BLaER1 treated with 17β-estradiol and CSF1 and Interleukin-3, amounts not matched to agents 10 nM and 100 nM (cell line): ENCODE measurements around the gene EPHA8.

ENCODE experiments used
- H3K27ac ChIP-seq, 11 experiments: shearing (Covaris generic); formaldehyde crosslinking; 2 replicates each; pipeline ENCODE4 v1.8.1; 2022
- H3K27me3 ChIP-seq, 11 experiments: shearing (Covaris generic); formaldehyde crosslinking; 2 replicates each; pipeline ENCODE4 v1.8.1; 2022
- H3K36me3 ChIP-seq, 11 experiments: shearing (Covaris generic); formaldehyde crosslinking; 2 replicates each; pipeline ENCODE4 v1.8.1; 2022
- H3K4me1 ChIP-seq, 10 experiments: shearing (Covaris generic); formaldehyde crosslinking; 2 replicates each; pipeline ENCODE4 v1.8.1; 2022
- H3K4me2 ChIP-seq, 11 experiments: shearing (Covaris generic); formaldehyde crosslinking; 2 replicates each; pipeline ENCODE4 v1.8.1; 2022
- H3K4me3 ChIP-seq, 10 experiments: shearing (Covaris generic); formaldehyde crosslinking; 2 replicates each; pipeline ENCODE4 v1.8.1; 2022
- H3K9ac ChIP-seq, 11 experiments: shearing (Covaris generic); formaldehyde crosslinking; 2 replicates each; pipeline ENCODE4 v1.8.1; 2022
- H3K9me3 ChIP-seq, 11 experiments: shearing (Covaris generic); formaldehyde crosslinking; replicated peaks in 1 of 11; 2 replicates each; pipeline ENCODE4 v1.8.1; 2022
- H4K20me1 ChIP-seq, 11 experiments: shearing (Covaris generic); formaldehyde crosslinking; 2 replicates each; pipeline ENCODE4 v1.8.1; 2022
- Cebpa-rat ChIP-seq, 11 experiments: shearing (Covaris generic); IDR thresholded peaks; 2 replicates each; pipeline ENCODE4 v1.8.1; 2022

EPHA8 gene

DNA sequence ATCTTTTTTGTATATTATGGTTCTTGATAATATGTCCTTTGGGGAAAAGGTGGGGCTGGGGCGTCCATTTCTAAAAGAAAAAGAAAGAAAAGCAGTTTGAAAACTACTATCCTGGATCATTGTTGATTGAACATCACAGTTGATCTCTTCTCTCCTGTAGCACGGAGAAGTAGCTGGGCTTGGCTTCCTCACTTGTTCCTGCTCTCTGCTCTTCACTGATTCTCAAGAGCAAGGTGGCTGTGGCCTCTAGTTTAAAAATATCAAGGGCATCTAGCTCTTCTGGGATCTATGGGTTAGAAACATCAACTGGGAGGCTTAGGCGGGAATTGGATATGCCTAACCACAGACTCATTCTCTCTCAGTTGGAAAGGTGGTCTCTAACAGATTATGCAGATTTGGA lies 38.1 kb upstream of the EPHA8 start:
- H3K27me3 ChIP-seq, result no peaks in the 10 kb centered on the region
- no peaks in the 10 kb centered on the region for H3K9me3 ChIP-seq
- no peak overlapping the region for H3K9ac ChIP-seq
- peaks cover 0 to 58% (median 8%) of the 10 kb centered on the region in 11 experiments; a peak in 8 of 22 replicates for H4K20me1 ChIP-seq
- H3K4me1 ChIP-seq, result peaks cover 0 to 16% (median 0%) of the 10 kb centered on the region in 10 experiments; a peak in 5 of 20 replicates
- no peak for TF ChIP-seq Cebpa-rat (IDR thresholded peaks at IDR 0.05)
- peaks cover 72 to 100% (median 90%) of the 10 kb centered on the region in 11 experiments for H3K36me3 ChIP-seq
- no peak overlapping the region for H3K4me3 ChIP-seq
- no peak overlapping the region for H3K27ac ChIP-seq
- H3K4me2 ChIP-seq, result 0 out of 22 replicates have a peak overlapping the region, but pooled peaks of 1 of the 11 experiments have one; percentile 60

DNA sequence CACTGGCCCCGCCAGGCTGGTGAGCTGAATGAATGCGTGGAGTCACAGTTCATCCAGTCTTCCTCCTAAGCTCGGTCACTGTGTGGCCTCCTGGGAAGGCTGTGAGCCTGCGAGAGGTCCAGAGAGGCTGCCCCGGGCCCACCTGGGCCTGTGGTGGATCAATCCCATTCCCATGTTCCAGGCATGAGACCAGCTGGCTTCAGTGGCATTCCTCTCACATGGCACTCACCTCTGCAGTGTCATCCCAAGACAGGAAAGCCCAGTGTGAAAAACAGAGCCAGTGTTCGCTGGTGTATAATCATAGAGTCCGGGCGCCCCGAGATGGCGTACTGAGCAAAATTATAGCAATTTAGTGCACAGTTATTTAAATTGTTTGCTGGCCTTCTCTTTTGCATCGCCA lies 37.6 kb upstream of the EPHA8 start:
- Histone ChIP-seq H3K27me3 (no peaks in the 10 kb centered on the region), H3K36me3 (peaks cover 67 to 100% (median 86%) of the 10 kb centered on the region in 11 experiments), H3K9ac (no peak overlapping the region), H3K9me3 (no peaks in the 10 kb centered on the region), H4K20me1 (peaks cover 0 to 54% (median 7%) of the 10 kb centered on the region in 11 experiments; a peak in 8 of 22 replicates), H3K27ac (no peak overlapping the region), H3K4me3 (no peak overlapping the region), H3K4me1 (peaks cover 0 to 16% (median 0%) of the 10 kb centered on the region in 10 experiments; a peak in 5 of 20 replicates), H3K4me2 (no peak overlapping the region)
- no peak for TF ChIP-seq Cebpa-rat (IDR thresholded peaks at IDR 0.05)

GRCh38 chr1:22526098-22526497 lies 37.2 kb upstream of the EPHA8 start:
- no peak overlapping the region for H3K27ac ChIP-seq
- no peak overlapping the region for H3K9ac ChIP-seq
- H3K4me1 ChIP-seq, result peaks cover 0 to 16% (median 0%) of the 10 kb centered on the region in 10 experiments; a peak in 5 of 20 replicates
- H3K9me3 ChIP-seq, result no peaks in the 10 kb centered on the region
- H4K20me1 ChIP-seq, result peaks cover 0 to 52% (median 3%) of the 10 kb centered on the region in 11 experiments; a peak in 8 of 22 replicates
- no peak for TF ChIP-seq Cebpa-rat (IDR thresholded peaks at IDR 0.05)
- no peak overlapping the region for H3K4me2 ChIP-seq
- H3K27me3 ChIP-seq, result no peaks in the 10 kb centered on the region
- H3K36me3 ChIP-seq, result peaks cover 63 to 100% (median 81%) of the 10 kb centered on the region in 11 experiments
- no peak overlapping the region for H3K4me3 ChIP-seq

DNA sequence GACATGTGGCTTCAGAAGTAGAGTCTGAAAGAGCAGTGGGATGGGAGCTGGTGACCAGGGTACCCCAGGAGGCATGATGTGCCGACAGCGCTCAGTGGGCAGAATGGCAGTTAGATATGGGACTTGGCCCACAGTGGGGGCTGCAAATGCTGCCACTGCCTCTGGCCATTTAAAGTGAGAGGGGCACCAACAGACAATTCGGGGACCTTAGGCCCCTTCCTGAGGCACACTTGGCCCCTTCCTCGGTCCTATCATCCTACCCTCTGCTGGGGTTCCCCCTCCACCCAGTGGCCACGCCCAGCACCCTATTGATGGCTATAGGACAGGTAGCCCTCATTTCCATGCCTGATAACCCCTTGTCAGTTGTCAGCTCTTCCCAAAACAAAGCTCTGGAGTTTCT lies 36.6 kb upstream of the EPHA8 start:
- Histone ChIP-seq H3K27me3 (no peaks in the 10 kb centered on the region), H4K20me1 (peaks cover 0 to 57% (median 0%) of the 10 kb centered on the region in 11 experiments; a peak in 8 of 22 replicates), H3K9me3 (no peaks in the 10 kb centered on the region), H3K4me2 (no peak overlapping the region), H3K27ac (no peak overlapping the region), H3K36me3 (peaks cover 57 to 100% (median 76%) of the 10 kb centered on the region in 11 experiments), H3K4me1 (peaks cover 0 to 16% (median 0%) of the 10 kb centered on the region in 10 experiments; a peak in 5 of 20 replicates), H3K4me3 (no peak overlapping the region), H3K9ac (no peak overlapping the region)
- no peak for TF ChIP-seq Cebpa-rat (IDR thresholded peaks at IDR 0.05)

DNA sequence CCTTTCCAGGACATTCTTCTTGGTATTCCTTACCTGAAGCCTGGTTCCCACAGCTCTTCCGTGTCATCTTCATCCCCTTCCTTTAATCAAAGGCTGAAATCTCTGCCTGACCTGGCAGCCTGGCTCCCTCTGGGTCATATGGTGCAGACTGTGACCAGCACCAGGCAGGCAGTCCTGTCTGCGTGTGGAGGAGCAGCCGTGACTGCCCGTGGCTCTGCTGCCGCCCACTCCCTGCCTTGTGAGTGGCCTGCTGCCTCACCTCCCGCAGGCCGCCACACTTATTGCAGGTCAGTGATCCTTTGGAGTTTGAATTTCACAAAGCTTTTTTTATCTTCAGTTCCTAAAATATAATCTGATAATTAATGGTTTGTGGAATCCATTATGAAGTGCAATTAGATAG lies 36.2 kb upstream of the EPHA8 start:
- no peaks in the 10 kb centered on the region for H3K27me3 ChIP-seq
- H3K27ac ChIP-seq, result no peak overlapping the region
- TF ChIP-seq Cebpa-rat (IDR thresholded peaks at IDR 0.05), result no peak
- no peak overlapping the region for H3K4me3 ChIP-seq
- H3K9ac ChIP-seq, result no peak overlapping the region
- H4K20me1 ChIP-seq, result peaks cover 0 to 62% (median 0%) of the 10 kb centered on the region in 11 experiments; a peak in 7 of 22 replicates
- peaks cover 0 to 16% (median 0%) of the 10 kb centered on the region in 10 experiments; a peak in 5 of 20 replicates for H3K4me1 ChIP-seq
- peaks cover 53 to 100% (median 71%) of the 10 kb centered on the region in 11 experiments for H3K36me3 ChIP-seq
- no peaks in the 10 kb centered on the region for H3K9me3 ChIP-seq
- H3K4me2 ChIP-seq, result no peak overlapping the region

DNA sequence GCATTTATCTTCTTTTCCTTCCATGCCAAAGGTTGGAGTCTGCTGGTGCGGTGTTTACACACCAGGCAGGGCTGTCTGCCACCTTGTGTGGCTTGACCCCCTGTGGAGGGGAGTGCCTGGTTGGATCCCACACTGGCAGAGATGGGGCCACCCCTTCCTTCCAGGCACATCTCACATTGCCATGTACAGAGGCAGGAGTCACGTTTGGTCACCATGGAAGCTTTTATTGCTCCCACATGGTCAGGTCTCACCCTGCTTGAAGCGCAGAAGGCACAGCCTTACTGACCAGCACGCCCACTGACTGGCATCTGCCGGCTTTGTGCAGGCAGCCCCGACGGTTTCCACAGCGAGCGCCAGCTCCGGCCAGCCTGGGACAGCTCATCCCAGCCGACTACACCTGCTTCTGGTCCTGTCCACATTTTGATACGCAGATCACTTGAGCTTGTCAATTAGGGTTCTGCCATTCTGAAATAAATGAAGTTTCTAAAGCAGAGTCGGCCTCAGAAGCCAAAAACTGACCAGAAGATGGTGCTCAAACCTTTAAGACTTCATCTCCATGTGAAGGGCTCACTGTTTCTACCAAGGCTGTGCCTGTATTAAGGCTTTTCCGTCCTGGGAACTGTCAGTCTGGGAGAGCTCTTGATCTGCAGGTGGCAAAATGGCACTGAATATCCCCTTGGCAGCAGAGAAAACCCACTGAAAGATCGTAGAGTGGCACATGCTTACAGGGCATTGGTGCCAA lies 35.6 kb upstream of the EPHA8 start:
- no peak for TF ChIP-seq Cebpa-rat (IDR thresholded peaks at IDR 0.05)
- Histone ChIP-seq H3K36me3 (peaks cover 47 to 98% (median 66%) of the 10 kb centered on the region in 11 experiments), H3K9ac (no peak overlapping the region), H3K27ac (no peak overlapping the region), H3K4me2 (peak overlapping the region in 1 of 11 experiments; percentile 52; a peak in 2 of 22 replicates), H3K27me3 (no peaks in the 10 kb centered on the region), H3K4me3 (no peak overlapping the region), H3K9me3 (no peaks in the 10 kb centered on the region), H3K4me1 (peaks cover 0 to 16% (median 0%) of the 10 kb centered on the region in 10 experiments; a peak in 5 of 20 replicates), H4K20me1 (peaks cover 0 to 63% (median 0%) of the 10 kb centered on the region in 11 experiments; a peak in 7 of 22 replicates)

- Histone ChIP-seq H3K36me3 (peaks cover 47 to 91% (median 61%) of the 10 kb centered on the region in 11 experiments), H3K9me3 (no peaks in the 10 kb centered on the region), H3K4me1 (peaks cover 0 to 16% (median 0%) of the 10 kb centered on the region in 10 experiments; a peak in 5 of 20 replicates), H3K9ac (peak overlapping the region in 1 of 11 experiments; percentile 39; a peak in 2 of 22 replicates), H3K27me3 (no peaks in the 10 kb centered on the region), H3K27ac (no peak overlapping the region), H3K4me3 (no peak overlapping the region), H4K20me1 (peaks cover 0 to 63% (median 0%) of the 10 kb centered on the region in 11 experiments; a peak in 7 of 22 replicates), H3K4me2 (no peak overlapping the region)
- TF ChIP-seq Cebpa-rat (IDR thresholded peaks at IDR 0.05), result no peak
Observed at GRCh38 chr1:22528451-22528850, 34.8 kb upstream of the EPHA8 start.

DNA sequence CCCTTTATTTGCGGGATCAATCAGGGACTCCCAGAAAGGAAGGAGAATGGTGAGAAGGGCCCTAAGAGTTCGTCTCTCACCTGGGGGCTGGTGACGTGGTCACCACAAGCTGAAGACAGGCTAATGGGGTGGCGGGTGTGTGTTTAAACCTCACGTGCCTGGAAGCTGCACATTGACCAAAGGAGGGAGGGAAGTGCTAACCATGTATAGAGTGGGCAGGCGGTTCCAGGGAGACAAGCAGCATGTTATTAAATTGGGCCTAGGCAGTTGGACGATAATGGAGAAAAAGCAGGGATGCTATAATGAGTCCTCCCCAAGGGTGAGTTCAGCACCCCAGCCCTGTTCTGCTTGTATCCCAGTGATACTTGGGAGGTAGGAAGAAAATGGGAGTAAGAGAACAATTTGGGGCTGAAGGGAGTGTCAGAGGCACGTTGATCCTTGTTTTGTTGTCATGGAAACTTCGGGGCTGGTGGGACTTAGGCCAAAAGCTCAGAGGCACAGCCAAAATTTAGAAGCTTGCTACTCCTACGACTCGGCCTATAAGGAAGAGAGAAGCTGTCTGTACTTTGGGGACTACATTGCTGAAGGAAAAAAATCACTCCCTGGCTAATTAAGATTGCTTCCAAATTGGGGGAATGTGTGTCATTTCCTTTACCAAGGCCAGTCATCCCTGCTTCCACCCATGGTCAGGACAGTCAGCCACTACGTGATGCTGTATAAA lies 33.2 kb upstream of the EPHA8 start:
- TF ChIP-seq Cebpa-rat (IDR thresholded peaks at IDR 0.05), result no peak
- Histone ChIP-seq H3K36me3 (peaks cover 33 to 75% (median 45%) of the 10 kb centered on the region in 11 experiments), H4K20me1 (peaks cover 0 to 56% (median 0%) of the 10 kb centered on the region in 11 experiments; a peak in 6 of 22 replicates), H3K9me3 (no peaks in the 10 kb centered on the region), H3K4me2 (no peak overlapping the region), H3K4me1 (peaks cover 0 to 8% (median under 1%) of the 10 kb centered on the region in 10 experiments; a peak in 2 of 20 replicates), H3K27ac (no peak overlapping the region), H3K27me3 (no peaks in the 10 kb centered on the region), H3K9ac (0 out of 22 replicates have a peak overlapping the region, but pooled peaks of 1 of the 11 experiments have one; percentile 21), H3K4me3 (no peak overlapping the region)
